C4-2B (cell line): ENCODE measurements around the gene DNLZ.

Experiments used
- ZFX ChIP-seq: fragments of 450-650 bp; IDR thresholded peaks from 2 replicates; pipeline ENCODE4 v1.6.1; 2017
- TF ChIP-seq, protein P1 (sequence below): fragments of 450-650 bp; conservative IDR thresholded peaks from 2 replicates; pipeline ENCODE4 v1.5.1; 2017; ENCODE audit warnings: mild to moderate bottlenecking

DNA sequence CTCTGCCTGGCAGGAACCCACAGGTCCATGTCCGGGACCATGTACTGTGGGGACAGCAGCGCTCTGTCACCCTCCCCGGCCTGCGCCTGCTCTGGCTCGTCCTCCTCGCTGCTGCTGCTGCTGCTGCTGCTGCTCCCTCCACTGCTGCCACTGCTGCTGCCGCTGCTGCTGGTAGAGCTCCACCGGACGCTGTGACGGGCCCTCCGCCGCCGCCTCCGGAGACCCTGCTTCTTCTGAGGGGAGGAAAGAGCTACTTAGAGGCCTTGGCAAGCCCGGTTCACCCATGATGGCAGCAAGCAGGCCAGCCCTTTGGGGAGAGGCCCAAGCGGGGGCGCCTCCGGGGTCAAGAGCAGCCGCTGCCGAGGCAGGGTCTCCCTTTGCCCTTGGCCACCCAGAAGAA lies 19.9 kb upstream of the DNLZ start:
- TF ChIP-seq, protein P1, sequence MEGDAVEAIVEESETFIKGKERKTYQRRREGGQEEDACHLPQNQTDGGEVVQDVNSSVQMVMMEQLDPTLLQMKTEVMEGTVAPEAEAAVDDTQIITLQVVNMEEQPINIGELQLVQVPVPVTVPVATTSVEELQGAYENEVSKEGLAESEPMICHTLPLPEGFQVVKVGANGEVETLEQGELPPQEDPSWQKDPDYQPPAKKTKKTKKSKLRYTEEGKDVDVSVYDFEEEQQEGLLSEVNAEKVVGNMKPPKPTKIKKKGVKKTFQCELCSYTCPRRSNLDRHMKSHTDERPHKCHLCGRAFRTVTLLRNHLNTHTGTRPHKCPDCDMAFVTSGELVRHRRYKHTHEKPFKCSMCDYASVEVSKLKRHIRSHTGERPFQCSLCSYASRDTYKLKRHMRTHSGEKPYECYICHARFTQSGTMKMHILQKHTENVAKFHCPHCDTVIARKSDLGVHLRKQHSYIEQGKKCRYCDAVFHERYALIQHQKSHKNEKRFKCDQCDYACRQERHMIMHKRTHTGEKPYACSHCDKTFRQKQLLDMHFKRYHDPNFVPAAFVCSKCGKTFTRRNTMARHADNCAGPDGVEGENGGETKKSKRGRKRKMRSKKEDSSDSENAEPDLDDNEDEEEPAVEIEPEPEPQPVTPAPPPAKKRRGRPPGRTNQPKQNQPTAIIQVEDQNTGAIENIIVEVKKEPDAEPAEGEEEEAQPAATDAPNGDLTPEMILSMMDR = no peak
- no peak for TF ChIP-seq ZFX
